NCI-H526 treated with DMSO at 0.1 percent for 48 hours (cell line): ENCODE measurements around the gene CRYBA2.
A peak's percentile ranks its signal among the peaks of the same experiment; 100 is the strongest.

Experiments used
- DNase-seq: peaks from one replicate; lab custom pipeline; 2025; lab: John Stamatoyannopoulos, UW

Gene CRYBA2

DNA sequence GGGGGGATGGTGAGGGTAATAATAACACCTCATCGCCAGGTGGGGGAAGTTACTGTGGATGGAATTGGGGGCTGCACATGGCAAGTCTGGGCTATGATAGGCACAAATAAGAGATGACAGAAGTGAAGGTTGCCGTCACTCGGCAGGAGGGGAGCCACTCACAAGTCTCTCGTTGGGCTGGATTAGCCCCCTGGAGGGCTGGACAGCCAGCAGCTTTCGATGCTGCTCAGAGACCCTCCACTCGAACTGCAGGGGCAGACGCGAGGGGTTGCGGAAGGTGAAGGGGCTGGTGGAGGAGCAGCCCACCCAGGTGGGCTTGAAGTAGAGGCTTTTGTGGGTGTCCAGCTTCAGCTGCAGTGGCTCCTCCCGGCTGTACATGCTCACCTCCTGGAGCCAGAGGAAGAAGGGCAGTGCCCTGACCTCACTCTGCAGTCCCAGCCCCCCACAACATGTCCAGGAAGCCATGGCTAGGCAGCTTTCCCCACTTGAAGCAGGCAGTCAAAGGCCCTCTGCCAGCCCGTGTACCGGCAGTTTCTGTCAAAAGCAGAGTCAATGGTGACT lies 29.9 kb upstream of the CRYBA2 start:
- DNase-seq, result no peak

DNA sequence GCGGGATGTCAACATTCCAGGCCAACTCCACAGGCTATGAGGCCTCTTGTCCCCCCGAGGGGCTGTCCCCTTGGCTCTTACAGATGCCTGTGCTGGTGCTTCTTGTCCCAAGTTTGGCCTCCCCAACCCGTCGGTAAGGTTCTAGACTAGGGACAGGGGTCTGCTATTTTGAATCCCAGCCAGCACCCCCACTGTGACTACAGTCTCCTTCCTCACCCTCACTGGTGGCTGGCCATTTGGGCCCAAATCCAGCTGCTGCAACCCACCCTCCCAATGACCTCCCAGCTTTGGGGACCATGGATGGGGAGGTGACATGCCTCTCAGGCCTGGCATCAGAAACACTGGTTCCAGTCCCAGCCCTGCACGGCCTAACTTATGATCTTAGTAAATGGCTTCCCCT lies 29.4 kb upstream of the CRYBA2 start:
- DNase-seq, result no peak

DNA sequence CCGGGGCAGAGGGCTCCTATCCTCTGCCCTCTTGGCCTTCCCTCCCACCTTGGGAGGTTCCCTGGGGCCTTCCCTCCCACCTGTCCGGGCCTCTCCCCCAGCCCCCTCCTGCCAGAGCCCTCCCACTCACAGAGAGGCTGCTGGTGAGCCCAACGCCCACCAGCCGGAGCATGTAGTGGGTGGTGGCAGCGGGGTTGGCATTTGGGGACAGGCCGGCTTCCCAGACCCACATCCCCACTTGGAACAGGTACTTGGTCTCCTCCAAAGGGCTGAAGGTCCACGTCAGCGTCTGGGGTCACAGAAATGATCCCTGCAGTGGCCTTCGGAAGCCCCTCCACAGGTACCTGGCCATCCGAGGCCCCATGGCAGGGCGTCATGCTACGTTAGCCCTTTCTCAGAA lies 28.8 kb upstream of the CRYBA2 start:
- no peak for DNase-seq

DNA sequence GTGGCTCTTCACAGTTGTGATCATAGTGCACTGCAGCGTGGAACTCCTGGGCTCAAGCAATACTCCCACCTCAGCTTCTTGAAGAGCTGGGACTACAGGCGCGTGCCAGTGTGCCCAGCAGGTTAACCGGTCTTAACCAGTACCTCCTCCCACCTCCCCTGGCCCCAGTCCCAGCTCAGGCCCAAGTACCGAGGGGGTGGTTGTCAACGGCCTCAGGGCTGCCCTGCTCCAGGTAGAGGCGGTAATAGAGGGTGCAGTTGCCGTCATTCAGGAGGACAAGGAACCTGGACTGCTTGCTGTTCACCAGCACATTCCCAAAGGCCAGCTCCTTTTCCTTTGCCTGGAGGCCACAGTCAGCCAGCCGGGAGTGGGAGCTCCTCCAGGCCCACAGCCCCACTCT lies 28.4 kb upstream of the CRYBA2 start:
- DNase-seq, result no peak

DNA sequence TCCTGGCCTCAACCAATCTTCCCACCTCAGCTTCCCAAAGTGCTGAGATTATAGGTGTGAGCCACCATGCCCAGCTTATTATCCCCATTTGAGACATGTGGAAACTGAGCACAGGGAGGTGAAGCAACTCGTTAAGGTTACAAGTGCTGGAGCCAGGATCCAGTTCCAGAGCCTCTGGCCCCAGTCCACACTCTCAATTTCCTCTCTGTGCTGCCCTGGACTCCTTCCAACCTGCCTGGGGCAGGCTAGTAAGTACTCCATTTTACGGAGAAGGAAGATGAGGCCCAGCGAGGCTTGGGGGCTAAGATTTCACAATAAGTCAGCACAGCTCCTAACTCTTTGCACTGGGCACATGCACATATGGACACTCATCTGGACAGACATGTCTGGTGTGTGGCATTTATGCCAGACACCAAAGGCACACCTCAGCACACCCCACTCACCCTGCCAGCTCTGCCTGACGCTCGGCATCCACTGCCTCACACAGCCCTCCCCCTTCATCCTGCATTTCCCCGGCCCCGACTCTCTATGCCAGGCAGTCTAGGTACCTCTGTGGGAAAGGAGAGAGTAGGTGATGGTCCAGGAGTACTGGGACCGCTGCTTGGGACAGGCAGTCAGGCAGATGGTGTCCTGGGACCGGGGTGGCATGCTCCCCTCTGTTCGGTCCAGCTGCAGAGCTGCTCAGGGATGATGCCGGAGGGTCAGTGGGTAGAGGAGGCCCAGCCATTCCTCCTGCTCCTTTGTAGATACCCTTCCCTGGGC lies 27.6 kb upstream of the CRYBA2 start:
- no peak for DNase-seq

DNA sequence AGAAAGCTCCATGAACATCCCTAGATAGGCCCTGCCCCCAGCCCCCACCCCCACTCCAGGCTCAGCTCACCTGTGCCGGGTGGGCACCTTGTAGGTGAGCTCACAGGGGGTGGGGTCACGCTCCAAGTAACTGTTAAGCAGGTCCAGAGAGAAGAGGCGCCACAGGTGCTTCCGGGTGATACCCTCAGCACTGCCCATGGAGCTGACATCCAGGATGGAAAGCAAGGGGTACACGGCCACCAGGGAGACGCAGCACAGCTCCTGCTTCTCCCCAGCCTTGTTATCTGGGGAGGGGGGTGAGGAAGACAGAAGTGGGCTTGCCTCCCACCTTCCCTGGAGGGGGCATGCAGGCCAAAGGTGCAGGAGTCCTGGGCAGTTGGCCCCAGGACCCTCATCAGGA lies 26.2 kb upstream of the CRYBA2 start:
- DNase-seq, result no peak

DNA sequence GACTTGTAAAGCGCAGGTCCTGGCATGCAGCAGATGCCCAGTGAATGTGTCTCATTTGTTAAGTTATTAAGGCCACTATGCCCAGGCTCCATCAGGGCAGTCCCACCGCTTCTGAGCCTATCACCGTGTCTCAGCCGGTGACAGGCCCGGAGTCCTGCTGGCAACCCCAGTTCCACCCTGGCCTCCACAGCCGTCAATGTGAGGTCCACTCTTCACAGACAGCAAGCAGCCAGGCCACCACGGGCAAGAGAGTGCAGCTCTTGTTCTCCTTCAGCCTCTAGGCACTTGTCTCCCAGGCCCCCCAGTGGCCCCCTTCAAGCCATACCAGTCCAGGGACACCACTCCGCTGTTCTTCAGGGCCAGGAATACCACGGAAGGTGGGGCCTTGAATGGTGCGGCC lies 25.5 kb upstream of the CRYBA2 start:
- DNase-seq, result no peak

DNA sequence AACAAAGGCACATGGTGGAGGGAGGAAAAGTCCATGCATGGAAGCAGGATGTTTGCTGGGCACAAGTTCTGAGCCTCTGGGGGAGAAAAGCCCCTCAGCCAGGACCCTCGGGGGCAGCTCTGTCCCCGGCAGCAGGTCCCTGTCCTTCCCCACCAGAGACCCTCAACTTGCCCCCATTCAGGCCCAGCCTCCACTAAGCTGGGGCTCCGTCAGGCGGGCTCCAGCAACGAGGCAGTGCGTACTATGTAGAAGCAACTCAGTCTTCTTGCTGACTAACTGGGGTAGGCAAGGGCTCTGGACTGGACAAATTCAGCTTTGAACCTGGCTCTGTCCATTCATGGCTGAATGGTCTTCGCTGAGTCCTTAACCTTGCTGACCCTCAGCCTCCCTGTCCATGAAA lies 25.1 kb upstream of the CRYBA2 start:
- no peak for DNase-seq

DNA sequence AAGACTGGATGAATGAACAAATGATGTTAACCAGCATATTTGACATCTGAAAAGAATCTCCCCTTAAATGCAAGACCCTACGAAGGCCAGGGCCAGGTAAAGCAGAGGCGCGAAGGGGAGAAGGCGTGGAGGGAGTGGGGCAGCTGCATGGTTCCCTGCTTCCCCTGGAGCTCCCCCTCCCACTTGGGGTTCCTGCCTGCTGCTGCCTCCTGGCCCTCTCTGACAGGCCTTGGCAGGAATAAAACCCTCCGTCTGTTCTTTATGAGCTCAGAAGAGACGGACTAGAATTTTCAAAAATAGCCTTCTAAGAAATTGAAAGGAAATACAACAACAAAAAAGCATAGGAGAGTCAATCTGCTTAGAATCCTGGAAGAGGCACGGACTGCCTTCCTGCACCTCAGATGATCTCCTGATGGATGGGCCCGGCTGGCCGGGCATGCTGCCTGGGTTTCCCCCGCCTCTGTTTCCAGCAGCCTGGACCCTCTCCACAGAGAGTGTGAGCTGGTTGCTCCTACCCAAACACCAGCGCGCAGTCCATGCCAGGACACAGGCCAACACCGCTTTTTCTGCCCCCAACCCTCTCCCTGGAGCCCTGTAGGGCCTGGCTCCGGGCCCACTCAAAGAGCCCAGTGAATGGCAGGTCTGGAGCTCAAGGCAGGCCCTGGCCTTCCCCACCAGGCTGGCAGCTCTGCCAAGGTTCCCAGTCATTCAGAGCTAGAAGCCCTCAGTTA lies 24.1 kb upstream of the CRYBA2 start:
- DNase-seq, result no peak

DNA sequence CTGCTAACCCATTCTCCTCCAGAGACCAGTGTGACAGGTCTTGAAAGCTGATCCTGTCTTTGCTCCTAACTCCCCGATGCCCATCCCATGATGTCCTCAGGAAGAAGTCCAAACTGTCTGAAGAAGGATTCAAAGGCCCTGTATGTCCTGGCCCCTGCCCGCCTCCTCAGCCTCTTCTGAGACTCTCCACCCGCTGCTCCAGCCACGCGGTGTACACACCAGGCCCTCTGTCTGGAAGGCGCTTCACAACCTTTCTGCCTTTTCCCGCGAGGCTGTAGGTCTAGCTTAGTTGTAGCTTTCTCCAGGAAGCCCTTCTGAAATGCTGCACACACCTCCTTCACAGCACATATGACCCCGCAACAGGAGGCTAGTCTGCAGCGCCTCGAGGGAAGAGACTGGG lies 23.5 kb upstream of the CRYBA2 start:
- DNase-seq, result no peak

DNA sequence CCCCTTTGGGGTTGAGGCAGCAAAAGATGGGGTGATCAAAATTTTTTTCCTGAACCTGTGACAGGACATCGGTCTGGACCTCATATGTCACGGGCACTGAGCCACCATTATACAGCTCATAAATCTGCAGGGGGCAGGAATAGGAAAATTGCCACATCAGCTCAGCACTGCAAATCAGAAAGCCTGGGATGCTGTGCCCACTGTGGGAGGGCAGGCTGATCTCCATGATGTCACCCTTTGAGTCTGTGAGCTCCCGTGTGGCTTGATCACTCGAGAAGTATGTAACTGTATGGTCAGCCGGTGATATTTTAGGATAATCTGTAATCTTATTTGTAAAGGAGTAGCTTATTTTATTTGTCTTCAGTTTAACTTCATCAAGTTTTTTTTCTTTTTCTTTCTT lies 17.7 kb upstream of the CRYBA2 start:
- DNase-seq, result no peak

DNA sequence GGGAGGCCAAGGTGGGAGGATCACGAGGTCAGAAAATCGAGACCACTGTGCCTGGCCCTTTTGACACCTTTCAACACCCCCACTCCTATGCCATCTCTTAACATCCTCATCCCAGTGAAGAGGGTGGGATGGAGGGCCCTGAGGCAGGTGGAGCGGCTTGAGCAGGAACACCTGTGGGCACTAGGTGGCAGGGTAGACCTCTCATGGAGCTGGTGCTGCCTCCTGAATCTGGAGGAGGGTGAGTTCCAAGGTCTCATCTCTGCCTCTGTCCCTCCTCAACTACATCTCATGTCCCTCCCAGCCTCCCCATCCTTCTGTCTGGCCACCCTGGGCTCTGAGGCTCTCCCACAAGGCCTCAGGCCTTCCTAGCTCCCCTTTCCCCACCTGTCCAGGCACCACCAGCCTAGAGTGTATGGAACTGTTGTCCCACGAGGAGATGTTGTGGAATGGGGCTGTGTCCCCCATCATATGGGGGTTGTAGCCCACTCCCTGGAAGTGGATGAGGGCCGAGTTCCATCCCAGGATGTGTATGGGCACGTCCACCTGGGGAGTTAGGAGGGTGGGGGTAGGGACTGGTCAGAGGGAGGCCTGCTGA lies 17.0 kb upstream of the CRYBA2 start:
- peak; percentile 9 for DNase-seq

DNA sequence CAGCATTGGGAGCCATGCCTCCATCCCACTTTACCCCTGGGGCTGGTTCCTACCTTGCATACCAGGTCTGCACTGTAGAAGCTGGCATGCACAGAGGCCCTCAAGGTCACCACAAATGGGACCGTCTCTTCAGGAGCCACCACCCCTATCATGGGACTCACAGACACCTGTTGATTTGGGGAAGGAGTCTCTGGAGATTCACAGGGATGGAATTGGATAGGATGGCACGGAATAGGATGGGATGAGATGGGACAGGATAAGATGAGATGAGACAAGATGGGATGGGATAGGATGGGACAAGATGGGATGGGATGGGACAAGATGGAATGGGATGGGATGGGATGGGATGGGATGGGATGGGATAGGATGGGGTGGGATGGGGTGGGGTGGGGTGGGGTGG lies 16.1 kb upstream of the CRYBA2 start:
- DNase-seq, result no peak

DNA sequence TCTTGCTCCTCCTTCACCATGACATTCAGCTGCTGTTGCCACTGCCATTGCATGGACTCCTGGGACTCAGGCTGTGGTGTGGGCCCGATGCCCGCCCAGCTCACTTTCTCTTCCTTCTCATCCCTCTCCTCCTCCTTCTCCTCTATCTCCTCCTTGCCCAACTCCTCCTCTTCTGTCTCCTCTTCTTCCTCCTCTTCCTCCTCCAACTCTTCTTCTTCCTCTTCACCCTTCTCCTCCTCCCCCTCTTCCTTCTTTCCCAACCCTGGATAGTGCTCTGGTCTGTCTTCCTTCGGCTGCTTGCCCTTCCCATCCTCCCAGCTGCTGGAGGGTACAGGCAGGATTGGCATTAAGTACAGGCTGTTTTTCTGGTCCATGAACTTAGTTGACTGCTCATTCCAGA lies 10.8 kb upstream of the CRYBA2 start:
- no peak for DNase-seq

DNA sequence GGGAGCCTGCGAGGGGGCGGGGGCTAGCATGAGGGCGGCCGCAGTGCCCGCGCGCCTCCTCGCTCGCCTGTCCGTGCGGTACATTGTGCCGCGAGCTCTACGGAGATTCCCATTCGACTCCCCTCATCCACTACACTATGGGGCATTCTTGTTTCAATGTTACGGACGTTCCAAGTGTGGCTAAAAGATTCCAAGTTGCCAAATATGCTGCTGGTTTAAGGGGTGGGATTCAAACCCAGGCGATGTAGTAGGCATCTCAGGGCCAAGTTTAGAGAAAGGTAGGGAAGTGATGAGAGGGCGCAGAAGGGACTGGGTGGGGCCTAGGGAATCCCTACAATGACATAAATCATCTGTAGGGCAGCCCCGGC lies 10.0 kb upstream of the CRYBA2 start:
- no peak for DNase-seq

DNA sequence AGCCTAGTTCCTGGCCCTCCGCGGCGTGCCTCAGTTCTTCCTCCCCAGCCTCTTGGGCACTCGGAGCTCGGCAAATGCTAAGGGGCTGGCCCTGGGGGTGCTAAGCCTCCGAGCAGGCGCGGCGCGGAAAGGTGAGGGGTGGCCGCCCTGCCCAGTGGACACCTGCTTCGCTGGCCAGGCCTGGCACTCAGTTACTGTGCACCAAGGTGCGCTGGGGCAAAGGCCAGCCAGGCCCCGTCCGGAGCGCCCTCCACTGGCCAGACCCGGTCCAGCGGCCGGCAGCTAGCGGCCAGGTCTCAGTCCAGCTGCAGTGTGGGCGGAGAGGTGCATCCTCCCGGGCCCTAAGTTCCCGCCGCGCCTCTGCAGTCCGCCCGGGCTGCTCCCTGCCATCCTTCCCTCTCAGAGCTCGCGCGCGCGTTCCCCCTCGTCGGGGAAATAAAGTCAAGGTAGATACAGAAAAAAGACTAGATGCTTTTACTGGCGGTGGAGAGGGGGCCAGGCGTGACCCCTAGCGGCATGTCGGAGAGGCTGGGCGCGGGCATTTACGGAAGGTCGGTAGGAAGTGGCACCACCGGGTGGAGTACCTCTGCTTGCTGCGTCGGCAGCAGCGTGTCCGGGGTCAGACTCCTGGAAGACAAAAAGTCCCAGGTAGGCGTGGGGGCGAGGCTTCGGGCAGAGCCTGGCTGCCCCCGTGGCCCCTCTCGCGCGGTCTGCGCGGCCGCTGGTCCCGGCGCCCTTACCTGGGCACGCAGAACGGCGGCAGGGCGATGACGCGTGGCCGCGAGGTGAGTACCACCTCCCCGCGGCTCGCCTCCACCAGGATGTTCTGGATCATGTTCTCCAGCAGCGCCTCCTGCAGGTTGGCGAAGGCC lies 9.4 kb upstream of the CRYBA2 start:
- DNase-seq, result peak; percentile 80

DNA sequence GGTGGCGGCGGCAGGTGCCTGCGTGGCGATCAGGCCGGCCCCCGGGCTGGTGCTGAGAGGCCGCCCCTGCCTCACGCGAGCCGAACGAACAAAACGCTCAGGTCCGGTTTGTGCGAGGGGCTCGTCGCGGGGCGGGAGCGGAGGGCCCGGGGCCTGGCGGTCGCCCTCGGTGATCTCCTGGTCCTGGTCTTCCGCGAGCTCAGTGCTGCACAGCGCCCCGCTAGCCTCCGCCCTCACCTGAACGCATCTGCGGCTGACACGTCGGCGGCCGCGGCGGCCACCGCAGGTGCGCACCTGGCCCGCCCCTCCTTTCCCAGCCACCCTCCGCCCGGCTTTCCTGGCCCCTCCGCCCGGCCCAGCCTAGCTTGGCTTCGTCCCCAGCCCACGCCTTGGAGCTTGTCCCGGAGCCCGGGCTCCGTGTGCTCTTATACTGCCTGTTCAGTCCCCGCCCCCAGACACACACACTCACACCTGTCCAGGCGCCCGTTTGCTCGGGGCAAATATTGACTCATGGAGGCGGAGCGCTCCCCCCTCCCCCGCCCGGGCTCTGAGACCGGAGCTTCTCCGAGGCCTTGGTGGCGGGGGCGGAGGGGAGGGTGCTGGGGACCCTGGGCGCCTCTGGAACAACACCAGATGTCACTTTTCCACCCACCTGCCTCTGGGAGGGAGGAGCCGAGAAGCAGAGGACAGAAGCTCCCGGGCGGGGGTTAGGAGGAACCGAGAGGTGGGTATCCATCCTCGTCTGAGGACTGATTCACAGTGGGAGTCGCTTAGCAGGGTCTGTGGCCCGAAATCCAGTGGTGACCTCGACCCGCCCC lies 8.6 kb upstream of the CRYBA2 start:
- DNase-seq, result peak; percentile 97

DNA sequence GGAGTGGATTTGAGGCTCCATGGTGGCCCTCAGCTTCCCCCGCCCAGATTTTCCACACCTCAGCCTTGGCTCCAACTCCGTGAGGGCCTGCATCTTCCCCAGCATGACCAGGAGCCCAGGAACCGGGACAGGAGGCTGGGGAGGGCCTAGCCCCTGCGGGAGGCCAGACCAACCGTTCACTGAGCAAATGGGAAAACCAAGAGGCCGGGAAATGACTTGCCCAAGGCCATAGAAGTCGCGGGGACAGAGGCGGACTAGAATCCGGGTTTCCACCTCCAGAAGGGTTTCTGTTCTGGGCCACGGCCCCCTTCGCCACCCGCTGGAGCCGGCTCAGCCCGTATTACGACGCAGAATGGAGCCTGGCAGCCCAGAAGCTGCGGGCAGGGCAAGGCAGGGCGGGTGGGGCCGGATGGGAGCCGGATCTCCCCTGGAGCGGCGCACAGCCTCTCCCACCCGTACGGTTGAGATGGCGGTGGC lies 7.9 kb upstream of the CRYBA2 start:
- no peak for DNase-seq

DNA sequence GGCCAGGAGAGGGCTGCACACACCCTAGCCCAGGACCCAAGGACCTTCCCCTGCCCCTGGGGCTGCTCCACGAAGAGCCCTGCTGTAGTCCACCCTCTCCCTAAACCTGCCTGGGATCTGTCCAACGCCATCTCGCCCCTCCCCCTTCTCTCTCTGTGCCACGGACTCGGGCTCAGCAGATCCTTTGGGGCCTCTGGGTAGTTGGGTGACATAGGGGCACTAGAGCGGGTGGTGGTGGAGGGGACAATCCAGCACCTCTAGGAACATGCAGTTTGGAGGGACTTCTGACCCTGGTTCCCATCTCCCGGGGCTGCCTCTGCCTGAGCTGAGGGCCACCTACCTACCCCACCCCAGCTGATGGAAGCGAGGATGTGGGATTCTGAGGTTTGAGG lies 7.3 kb upstream of the CRYBA2 start:
- DNase-seq, result no peak

DNA sequence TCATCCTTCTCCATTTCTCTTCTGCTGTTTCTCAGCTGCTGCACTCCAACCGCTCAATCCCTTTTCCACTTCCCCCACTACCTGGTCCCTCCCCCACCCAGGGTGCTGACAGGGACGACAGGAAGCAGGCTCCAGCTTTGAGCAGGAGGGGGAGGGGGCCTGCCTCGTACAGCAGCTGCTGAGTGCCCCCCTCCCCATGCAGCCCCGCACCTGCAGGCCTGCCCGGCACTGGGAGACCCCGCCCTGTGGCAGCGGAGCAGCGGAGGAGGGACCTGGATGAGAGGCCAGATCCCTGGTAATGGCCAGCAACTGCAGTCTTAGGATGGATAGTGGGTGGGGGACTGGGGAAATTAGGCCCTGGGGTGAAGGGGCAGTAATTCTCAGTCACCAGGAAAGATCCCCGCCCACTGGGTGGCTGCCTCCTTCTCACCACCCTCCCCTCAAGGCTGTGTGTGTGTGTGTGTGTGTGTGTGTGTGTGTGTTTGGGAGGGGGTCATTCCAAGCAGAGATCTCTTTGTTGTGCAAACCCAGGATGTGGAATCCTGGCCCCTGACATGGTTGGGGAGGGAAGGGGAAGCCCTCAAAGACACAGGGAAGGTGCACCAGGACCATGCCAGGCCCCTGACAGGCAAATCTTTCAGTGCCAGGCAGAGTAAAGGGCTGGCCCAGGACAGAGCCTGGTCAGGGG lies 6.8 kb upstream of the CRYBA2 start:
- peak; percentile 91 for DNase-seq
